Thyroid gland (tissue), 4 donors: ENCODE measurements around the gene MARK4.

Experiments
- POLR2A ChIP-seq, 2 donors: fragments of 450-650 bp; IDR thresholded peaks; one replicate each; pipeline ENCODE4 v1.6.1; 2017; ENCODE audit warnings: antibody characterized with exemption in 2 of 2, mild to moderate bottlenecking in 2 of 2, moderate library complexity in 1 of 2
- TF ChIP-seq, protein P1 (sequence below), 6 experiments: fragments of 200-600 bp in 3 of 6; fragments of 450-650 bp in 3 of 6; sonication (generic) in 3 of 6; IDR thresholded peaks; one replicate each; pipeline ENCODE4 v1.5.1; 2016 to 2019; ENCODE audit warnings: antibody characterized with exemption in 6 of 6, mild to moderate bottlenecking in 2 of 6, inconsistent platforms in 1 of 6, moderate library complexity in 1 of 6

DNA sequence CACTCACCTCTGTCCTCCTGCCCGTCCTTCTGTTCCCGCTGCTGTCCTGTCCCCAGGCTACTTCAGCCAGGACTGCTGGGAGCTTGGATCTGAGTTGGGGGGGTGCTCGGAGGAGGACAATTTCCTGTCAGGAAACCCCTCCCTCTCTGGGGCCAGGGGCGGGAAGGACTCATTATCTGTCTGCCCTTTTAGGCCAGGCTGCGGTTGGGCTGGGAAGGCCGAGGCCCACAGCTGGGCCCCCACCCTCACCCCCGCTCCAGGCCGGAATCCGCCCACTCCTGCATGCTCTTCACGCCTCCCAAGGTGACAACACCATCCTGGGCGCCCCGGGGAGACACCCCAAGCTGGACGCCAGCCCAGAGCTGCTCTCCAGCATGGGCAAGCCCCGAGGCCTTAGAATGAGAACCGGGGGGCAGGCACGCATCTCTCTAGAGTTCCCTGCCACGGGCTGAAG, 5.7 kb upstream of the MARK4 start, which contains the start of gene EXOC3L2:
- TF ChIP-seq, protein P1, sequence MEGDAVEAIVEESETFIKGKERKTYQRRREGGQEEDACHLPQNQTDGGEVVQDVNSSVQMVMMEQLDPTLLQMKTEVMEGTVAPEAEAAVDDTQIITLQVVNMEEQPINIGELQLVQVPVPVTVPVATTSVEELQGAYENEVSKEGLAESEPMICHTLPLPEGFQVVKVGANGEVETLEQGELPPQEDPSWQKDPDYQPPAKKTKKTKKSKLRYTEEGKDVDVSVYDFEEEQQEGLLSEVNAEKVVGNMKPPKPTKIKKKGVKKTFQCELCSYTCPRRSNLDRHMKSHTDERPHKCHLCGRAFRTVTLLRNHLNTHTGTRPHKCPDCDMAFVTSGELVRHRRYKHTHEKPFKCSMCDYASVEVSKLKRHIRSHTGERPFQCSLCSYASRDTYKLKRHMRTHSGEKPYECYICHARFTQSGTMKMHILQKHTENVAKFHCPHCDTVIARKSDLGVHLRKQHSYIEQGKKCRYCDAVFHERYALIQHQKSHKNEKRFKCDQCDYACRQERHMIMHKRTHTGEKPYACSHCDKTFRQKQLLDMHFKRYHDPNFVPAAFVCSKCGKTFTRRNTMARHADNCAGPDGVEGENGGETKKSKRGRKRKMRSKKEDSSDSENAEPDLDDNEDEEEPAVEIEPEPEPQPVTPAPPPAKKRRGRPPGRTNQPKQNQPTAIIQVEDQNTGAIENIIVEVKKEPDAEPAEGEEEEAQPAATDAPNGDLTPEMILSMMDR (IDR thresholded peaks at IDR 0.05) = no peak
- TF ChIP-seq POLR2A (IDR thresholded peaks at IDR 0.05) = no peak
